Measurements from ENCODE around the gene LIN52.

The LIN52 gene

DNA sequence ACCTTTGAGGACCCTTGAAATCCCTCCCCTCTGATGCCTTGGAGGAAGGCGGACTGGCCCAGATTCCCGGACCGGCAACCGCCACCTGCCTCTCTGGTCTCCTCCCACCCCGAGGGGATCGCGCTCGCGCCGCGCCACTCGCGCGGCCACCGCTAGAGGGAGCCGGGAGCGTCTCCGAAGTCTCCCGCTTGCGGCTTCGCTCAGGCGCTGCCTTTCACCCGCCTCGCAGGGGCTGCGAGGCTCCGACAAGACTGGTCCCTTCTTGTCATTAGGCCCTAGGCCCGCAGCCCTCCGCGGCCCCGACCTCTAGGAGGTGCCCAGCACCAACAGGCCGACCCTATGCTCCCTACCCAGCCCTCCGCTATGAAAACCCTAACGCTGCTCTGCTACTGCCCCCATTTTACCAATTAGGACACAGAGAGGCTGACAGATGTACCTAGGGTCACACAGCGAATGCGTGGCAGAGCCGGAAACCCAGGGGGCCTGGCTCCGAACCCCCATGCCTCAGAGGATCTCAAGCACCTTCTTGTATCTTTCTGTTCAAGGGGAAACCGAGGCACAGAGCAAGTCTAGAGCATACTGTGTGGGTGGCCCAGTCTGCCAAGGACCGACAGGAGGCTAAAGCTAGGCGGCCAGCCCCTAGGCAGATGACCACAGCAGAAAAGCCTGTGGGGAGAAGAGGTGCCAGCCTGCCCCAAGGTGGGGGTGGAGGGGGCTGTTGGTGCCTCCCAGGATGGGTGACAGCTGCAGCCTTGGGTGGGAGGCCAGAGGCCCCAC lies 133.1 kb downstream of the LIN52 start:
- TF ChIP-seq, protein P1, sequence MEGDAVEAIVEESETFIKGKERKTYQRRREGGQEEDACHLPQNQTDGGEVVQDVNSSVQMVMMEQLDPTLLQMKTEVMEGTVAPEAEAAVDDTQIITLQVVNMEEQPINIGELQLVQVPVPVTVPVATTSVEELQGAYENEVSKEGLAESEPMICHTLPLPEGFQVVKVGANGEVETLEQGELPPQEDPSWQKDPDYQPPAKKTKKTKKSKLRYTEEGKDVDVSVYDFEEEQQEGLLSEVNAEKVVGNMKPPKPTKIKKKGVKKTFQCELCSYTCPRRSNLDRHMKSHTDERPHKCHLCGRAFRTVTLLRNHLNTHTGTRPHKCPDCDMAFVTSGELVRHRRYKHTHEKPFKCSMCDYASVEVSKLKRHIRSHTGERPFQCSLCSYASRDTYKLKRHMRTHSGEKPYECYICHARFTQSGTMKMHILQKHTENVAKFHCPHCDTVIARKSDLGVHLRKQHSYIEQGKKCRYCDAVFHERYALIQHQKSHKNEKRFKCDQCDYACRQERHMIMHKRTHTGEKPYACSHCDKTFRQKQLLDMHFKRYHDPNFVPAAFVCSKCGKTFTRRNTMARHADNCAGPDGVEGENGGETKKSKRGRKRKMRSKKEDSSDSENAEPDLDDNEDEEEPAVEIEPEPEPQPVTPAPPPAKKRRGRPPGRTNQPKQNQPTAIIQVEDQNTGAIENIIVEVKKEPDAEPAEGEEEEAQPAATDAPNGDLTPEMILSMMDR (conservative IDR thresholded peaks at IDR 0.05), result peak; percentile 99
- TF ChIP-seq ZFX (IDR thresholded peaks at IDR 0.05), result no peak
- no peak overlapping the region for H3K27ac ChIP-seq

- no peak for TF ChIP-seq ZFX (IDR thresholded peaks at IDR 0.05)
- TF ChIP-seq, protein P1 (conservative IDR thresholded peaks at IDR 0.05), result no peak
- no peak overlapping the region for H3K27ac ChIP-seq
These were observed 133.7 kb downstream of the LIN52 start for GRCh38 chr14:74218462-74218861.

DNA sequence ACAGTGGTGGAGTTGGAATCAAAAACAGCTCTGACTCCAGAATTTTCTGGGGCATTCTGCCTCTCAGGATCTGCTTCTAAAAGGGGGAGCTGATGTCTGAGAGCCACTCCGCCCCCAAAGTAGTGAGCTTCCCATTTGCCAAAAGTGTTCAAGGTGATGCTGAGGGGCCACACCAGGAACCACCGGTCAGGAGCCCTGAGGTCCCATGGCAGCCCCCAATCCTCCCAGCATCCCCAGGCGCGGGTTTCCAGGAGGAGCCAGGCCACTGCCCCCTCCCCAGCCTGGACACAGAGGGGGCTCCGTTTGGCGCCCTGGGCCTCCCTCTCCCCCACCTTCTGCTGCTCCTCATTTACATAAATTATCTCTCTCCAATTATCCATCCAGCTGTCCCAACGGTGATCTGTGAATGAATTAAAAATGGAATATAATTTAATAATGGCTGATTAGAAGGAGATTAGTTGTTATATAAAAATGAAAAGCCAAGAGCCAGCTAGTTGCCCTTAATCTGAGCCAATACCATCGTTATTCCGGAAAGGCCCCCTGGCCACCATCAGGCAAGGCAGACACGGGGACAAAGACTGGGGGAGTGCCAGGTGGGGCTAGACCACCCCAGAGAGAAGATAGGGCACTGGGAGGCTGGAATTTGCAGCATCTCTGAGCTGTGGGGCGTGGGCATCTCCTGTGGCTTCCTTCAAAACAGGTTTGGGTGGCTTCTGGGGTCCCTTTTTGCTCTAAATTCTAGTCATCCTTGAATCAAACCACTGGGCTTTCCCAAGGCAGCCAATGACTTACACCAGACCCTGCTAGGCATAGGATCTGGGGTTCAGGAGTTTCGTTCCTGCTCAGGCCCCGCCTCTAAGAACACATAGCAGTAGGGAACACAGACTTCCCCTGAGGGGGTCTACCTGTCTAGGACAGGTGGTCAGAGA lies 134.8 kb downstream of the LIN52 start:
- no peak overlapping the region for H3K27ac ChIP-seq
- TF ChIP-seq, protein P1 (conservative IDR thresholded peaks at IDR 0.05), result no peak
- TF ChIP-seq ZFX (IDR thresholded peaks at IDR 0.05), result no peak

- TF ChIP-seq, protein P1 (conservative IDR thresholded peaks at IDR 0.05), result no peak
- TF ChIP-seq ZFX (IDR thresholded peaks at IDR 0.05), result no peak
- H3K27ac ChIP-seq, result no peak overlapping the region
These were observed 136.2 kb downstream of the LIN52 start for GRCh38 chr14:74220991-74221390.

DNA sequence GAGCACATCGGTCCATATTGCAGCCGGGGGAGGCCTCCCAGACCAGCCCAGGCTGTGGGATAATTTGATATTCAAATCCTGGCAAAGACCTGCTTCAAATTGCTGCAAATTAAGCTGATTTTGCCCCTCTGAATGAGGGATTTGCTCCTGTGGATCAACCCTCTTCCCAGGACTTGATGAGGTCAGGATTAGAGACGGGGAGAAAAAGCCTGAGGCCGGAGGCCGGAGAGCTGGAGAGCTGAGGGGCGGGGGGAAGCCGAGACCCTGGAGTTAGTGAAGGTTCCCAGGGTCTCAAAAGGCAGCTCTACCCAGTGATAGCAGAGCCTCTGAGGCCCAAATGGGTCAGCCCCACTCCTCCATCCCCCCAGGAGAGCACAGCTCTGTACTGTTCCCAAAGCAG lies 137.0 kb downstream of the LIN52 start:
- no peak for TF ChIP-seq ZFX (IDR thresholded peaks at IDR 0.05)
- TF ChIP-seq, protein P1 (conservative IDR thresholded peaks at IDR 0.05), result no peak
- no peak overlapping the region for H3K27ac ChIP-seq

DNA sequence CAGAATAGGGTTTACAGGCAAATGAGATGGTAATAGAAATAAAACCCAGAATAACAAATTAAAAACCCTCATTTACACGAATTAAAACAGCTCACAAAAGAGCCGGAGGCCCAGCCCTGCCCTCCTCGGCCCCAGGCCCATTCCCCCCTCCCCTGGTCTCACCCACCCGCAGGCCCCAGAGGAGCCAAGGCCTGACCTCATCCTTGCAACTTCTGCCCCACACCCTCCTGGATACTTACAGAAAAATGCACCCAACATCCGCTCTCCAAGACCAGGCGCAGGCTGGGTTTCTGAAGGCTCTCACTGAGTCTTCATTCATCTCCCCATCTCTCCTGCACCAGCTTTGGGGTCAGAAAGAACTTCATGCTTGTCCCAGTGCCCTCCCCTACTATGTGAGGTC lies 138.3 kb downstream of the LIN52 start:
- H3K27ac ChIP-seq, result no peak overlapping the region

More for the DNA sequence above, 138.3 kb downstream of the LIN52 start:
- TF ChIP-seq, protein P1 (conservative IDR thresholded peaks at IDR 0.05), result no peak
- TF ChIP-seq ZFX (IDR thresholded peaks at IDR 0.05), result no peak

Data from C4-2B (cell line).